Uterus (tissue), 2 donors: ENCODE data around the gene CNTLN.

Experiments
- CTCF ChIP-seq, 4 experiments: fragments of 200-600 bp in 2 of 4; fragments of 450-650 bp in 2 of 4; sonication (generic) in 2 of 4; IDR thresholded peaks; one replicate each; pipeline ENCODE4 v1.5.1; 2016 to 2019; ENCODE audit warnings: antibody characterized with exemption in 4 of 4, mild to moderate bottlenecking in 2 of 4, moderate library complexity in 1 of 4
- POLR2A ChIP-seq, 2 donors: fragments of 450-650 bp; IDR thresholded peaks; one replicate each; pipeline ENCODE4 v1.6.1; 2016; ENCODE audit warnings: antibody characterized with exemption in 2 of 2, mild to moderate bottlenecking in 1 of 2, moderate library complexity in 1 of 2

GRCh38 chr9:17551023-17551422 is 416.2 kb downstream of the CNTLN start:
- TF ChIP-seq CTCF (IDR thresholded peaks at IDR 0.05) (no peak), POLR2A (IDR thresholded peaks at IDR 0.05) (no peak)
